Cerebellar nuclear complex (tissue), 1 donor: ENCODE measurements around the gene RNF149.
"Not testable (repeated sequence)": the region's sequence is repeated elsewhere in the genome, so short reads cannot be mapped to it uniquely, and the experiment has no call there.

ENCODE experiments used
- DNase-seq, 2 experiments: peaks; one replicate each; lab custom pipeline; 2025; lab: John Stamatoyannopoulos, UW

The RNF149 gene

DNA sequence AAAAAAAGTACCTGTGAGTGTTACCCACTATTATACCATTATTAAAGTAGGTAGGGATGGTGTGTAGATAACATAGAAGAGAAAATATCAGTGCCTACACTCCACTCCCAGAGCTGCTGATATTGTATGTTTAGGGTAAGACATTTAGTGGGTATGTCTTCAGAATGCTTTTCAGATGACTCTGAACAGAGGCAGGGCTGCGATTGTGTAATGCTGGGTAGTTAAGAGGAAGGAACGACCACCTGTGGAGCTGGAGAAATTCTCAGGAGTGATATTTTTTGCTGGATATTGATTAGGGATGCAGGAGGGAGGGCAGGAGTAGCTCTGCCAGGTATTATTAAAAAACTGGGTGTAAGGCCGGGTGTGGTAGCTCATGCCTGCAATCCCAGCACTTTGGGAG is 53.0 kb downstream of the RNF149 start:
- no peak for DNase-seq

DNA sequence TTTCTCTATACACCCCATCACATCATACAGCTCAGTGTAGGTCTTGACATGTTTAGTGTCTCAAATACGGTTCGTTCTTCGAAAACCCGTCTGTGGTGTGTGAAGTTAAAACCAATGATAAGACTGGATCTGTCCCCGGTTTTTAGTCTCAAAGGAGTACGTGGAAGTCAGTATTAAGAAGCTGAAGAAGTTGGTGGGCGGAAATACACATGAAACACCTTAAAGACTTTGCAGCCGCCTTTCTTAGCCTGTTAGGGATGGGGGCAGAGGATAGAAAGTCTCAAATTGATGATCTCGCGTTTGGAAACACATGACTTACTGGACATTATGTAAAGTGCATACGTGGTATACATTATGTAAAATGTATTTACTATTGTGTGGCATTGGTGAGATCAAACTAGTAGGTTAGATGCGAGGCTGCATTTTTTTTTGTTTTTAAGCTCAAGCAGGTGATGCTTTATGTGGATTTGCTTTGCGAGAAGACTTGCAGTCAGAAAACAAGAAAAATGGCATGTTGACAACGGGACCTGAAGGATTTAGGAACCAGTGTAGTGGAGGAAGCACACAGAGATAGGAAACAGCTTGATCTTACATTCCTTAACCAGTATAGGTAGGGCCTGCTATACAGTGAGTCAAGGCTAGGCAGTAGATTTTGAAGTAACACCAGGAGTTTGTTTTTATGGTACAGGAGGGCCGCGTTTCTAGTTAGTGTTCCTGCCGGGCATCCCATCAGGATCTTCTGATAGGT is 54.6 kb downstream of the RNF149 start:
- no peak for DNase-seq

DNA sequence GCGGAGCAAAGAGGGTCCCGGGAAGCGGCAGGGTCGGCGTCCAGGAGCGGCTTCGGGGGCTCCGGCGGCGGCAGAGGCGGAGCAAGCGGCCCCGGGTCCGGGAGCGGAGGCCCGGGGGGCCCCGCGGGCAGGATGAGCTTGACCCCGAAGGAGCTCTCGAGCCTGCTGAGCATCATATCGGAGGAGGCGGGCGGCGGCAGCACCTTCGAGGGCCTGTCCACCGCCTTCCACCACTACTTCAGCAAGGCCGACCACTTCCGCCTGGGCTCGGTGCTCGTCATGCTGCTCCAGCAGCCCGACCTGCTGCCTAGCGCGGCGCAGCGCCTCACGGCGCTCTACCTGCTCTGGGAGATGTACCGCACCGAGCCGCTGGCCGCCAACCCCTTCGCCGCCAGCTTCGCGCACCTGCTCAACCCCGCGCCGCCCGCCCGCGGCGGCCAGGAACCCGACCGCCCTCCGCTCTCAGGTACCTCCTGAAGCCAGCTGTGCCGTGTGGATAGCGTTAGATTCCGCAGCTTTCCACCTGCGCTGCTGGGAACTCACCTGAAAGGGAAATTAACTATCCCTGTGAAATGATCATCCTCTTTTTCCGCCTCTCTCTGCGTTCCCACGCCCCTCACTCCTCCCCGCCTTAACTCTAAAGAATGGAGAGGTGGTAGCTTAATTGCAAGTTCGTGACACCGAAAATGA is 55.3 kb downstream of the RNF149 start:
- DNase-seq: peak in 1 of 2 experiments; percentile 4

DNA sequence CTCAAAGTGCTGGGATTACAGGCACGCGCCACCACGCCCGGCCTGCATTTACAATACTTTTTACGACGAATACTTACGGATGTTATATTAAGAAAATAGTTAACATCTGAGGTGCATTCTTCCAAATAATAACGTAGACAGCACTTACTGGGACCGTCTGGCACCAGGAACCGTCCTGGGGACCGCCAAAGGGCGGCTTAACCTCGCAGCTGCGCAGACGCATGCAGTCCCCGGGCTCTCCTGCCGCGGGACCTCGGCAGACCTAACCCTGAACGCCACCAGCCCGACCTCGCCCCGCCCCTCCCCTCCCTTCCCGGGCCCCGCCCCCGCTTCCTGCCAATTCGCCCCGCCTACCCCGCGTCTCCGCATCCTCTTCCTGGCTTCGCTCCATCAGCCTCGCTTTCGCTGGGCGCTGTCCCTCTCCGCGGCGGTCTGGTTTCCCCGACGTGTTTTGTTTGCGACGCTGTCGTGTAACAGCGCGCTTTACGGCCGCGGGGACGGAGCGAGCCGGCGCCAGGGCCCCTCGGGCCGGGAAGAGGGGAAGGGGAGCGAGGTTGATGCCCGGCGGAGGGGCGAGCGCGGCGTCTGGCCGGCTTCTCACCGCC is 56.0 kb downstream of the RNF149 start, which contains the start of gene CNOT11:
CNOT11 (plus strand) TSS at position 479 of the 605 bp plus-strand sequence; CDS start at position 558, 79 bp downstream.
- peak; percentile 48 to 72 for DNase-seq

DNA sequence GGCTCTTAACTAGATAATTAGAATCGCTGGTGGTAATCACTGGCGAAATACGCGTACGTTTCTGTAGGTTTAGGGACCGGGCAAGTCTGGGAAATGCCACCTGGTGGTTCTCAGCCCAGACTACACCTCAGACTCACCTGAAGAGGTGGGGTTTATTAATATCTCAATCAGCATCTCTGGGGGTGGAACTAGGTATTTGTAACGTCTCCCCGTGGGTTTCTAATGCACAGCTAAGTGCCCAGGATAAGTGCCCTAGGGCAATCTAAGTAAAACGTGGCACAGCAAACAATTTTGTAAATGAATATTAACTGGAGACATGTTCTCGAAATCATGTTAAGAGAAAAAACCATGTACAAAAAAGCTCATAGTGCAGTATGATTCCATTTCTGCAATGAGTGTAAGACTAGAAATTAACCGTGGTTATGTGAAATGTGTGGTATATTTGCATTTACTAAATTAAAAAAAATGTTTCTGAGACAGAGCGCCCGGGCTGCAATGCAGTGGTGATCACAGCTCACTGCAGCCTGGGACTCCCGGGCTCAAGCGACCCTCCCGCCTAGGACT is 56.6 kb downstream of the RNF149 start:
- DNase-seq: no peak

DNA sequence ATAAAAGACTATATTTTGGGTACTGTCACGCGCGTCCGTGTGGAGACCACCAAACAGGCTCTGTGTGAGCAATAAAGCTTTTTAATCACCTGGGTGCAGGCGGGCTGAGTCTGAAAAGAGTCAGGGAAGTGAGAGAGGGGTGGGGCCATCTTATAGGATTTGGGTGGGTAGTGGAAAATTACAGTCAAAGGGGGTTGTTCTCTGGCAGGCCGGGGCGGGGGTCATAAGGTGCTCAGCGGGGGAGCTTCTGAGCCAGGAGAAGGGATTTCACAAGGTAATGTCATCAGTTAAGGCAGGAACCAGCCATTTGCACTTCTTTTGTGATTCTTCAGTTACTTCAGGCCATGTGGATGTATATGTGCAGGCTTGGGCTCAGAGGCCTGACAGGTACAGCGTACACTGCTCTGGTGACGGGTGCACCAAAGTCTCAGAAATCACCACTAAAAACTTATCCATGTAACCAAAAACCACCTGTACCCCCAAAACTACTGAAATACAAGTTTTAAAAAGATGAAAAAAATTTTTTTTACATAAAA is 57.2 kb downstream of the RNF149 start:
- not testable (repeated sequence) for DNase-seq

DNA sequence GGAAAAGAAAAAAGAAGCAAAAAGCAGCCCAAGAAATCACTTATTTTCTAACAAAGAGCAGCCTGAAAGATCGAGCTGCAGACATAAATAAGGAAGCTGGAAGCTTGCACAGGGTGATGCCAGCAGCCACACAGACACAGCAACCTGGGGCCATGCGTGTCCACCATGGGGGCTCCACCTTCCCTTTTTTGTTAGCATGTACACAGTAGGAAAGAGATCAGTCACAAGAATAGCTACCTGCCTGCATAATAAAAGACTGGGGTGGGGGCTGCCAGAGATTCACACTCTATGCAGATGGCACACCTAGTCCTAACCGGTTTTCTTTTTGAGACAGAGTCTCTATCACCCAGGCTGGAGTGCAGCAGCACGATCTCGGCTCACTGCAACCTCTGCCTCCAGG is 58.7 kb downstream of the RNF149 start:
- DNase-seq: no peak

DNA sequence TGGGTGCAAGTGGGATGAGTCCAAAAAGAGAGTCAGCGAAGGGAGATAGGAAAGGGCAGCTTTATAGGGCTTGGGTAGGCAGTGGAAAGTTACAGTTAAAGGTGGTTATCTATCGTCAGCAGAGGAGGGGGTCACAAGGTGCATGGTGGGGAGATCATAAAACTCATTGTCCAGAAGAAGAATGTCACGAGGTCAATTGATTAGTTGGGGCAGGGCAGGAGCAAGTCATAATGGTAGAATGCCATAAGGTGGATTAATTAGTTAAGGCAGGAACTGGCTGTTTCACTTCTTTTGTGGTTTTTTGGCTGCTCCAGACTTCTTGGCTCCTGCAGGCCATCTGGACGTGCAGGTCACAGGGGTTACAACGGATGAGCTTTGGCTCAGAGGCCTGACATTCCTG is 59.7 kb downstream of the RNF149 start:
- DNase-seq: not testable (repeated sequence)

DNA sequence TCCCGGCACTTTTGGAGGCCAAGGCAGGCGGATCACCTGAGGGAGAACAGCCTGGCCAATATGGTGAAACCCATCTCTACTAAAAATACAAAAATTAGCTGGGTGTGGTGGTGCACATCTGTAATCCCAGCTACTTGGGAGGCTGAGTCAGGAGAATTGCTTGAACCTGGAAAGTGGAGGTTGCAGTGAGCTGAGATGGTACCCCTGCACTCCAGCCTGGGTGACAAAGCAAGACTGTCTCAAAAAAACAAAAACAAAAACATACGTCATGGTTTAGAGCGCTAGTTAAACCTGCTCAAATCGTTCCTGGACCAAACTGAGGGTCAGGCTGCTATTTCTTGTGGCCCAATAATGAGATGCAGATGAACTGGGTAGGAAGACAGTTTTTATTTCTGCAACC is 63.0 kb downstream of the RNF149 start:
- not testable (repeated sequence) for DNase-seq

DNA sequence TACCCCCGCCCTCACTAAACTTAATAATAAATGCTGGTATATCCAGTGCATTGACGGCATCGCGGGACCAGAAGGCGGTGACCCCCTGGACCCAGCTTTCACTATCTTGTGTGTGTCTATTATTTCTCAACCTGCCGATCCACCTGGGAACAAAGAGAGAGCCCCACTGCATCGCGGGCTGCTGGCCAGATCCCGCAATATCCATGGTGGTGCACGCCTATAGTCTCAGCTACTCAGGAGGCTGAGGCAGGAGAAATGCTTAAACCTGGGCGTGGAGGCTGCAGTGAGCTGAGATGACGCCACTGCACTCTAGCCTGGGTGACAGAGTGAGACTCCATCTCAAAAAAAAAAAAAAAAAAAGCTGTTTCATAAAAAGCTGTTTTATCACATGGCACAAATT is 63.6 kb downstream of the RNF149 start:
- not testable (repeated sequence) for DNase-seq

DNA sequence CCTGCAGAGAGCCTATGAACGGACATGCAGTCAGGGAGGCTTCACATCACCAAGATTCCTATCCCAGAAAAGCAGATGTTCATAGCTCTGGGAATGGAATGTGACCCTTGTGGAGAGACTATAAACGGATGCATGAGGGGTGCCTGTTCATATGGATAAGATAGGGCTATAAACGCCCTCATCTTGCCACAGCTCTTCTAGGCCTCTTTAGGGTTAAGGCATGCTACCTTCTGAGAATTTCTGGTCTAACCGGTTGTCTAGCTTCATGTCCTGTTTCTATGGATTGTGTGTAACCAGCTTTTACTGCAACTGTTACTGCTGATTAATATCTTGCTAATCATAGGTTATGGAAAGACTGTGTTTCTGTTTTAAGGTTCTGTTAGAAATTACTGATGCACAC is 64.1 kb downstream of the RNF149 start:
- DNase-seq: not testable (repeated sequence)

DNA sequence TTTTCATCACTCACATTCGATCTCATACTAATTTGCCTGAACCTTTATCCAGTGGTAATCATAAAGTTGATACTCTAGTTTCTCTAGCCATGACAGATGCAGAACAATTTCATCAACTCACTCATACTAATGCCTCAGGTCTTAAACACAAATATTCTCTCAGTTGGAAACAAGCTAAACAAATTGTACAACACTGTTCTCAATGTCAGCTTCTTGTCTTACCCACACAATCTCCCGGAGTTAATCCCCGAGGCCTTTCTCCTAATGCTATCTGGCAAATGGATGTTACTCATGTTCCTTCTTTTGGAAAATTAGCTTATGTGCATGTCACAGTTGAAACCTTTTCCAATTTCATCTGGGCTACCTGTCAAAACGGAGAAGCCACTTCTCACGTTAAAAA is 67.3 kb downstream of the RNF149 start:
- DNase-seq: no peak

DNA sequence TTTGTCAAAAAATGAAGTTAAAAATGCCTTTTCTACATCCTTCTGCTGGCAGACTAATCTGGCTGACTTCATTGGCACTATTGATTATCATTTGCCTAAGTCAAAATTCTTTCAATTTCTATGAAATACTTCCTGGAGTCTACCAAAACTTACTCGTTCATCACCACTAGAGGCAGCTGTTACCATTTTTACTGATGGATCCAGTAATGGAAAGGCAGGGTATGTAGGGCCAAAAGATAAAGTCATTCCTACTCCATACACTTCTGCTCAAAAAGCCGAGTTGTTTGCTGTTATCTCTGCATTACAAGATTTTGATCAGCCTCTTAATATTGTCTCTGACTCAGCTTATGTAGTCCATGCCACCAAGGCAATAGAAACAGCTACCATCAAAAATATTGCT is 67.8 kb downstream of the RNF149 start:
- DNase-seq: not testable (repeated sequence)

DNA sequence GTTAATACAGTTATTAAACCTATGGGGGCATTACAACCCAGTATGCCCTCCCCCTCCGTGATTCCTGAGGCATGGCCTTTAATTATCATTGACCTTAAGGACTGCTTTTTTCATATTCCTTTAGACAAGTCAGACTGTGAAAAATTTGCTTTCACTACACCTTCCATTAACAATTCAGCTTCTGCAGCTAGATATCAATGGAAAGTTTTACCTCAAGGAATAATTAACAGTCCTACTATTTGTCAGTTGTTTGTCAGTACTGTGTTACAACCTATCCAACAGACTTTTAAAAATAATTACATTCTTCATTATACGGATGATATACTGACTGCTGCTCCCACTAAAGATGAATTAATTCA is 68.8 kb downstream of the RNF149 start:
- DNase-seq: not testable (repeated sequence)

DNA sequence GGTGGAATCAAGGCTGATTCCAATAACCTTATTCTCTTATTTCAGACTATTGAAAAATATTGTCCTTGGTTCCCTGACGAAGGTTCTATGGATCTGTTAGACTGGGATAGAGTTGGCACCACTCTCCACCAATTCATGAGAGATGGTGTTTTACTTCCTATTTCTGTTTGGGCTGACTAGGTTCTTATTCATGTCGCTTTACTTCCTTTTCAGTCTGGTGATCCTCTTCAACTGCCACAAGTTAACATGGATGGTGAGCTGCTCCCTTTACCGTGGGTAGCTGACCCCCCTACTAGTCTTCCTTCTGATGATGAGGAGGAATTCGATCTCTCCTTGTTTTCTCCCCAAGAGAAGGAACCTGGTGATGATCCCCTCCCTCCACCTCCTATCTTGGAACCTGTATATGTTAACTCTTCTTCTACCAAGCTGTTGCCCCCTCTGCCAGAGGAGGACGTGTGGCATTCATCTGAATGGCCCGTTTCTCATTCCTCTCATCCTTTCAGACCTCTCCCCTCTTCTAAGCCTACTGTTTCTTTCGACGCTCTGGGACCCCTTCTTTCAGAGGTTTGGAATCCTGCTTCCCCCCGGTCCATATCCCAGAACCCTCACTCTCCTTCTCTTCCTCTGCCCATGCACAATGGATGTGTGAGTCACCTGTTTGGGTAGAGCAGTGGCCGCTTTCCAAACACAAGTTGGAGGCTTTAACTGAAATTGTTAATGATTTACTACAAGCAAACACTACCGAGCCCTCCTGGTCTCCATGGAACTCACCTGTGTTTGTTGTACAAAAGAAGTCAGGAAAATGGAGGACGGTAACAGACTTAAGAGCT is 69.4 kb downstream of the RNF149 start:
- no peak for DNase-seq

DNA sequence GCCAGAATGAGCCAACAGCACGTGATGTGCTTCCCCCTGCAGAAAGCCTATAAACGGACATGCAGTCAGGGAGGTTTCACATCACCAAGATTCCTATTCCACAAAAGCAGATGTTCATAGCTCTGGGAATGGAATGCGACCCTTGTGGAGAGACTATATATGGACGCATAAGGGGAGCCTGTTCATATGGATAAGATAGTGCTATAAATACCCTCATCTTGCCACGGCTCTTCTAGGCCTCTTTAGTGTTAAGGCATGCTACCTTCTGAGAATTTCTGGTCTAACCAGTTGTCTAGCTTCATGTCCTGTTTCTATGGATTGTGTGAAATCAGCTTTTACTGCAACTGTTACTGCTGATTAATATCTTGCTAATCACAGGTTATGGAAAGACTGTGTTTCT is 70.6 kb downstream of the RNF149 start:
- DNase-seq: not testable (repeated sequence)

DNA sequence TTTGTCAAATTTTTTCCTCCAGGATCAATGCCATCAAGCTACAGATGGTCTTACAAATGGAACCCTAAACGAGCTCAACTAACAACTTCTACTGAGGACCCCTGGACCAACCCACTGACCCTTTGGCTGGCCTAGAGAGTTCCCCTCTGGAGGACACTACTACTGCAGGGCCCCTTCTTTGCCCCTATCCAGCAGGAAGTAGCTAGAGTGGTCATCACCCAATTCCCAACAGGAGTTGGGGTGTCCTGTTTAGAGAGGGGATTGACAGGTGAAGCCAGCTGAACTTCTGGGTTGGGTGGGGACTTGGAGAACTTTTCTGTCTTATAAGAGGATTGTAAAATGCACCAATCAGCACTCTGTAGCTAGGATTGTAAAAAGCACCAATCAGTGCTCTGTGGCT is 72.5 kb downstream of the RNF149 start:
- DNase-seq: not testable (repeated sequence)

DNA sequence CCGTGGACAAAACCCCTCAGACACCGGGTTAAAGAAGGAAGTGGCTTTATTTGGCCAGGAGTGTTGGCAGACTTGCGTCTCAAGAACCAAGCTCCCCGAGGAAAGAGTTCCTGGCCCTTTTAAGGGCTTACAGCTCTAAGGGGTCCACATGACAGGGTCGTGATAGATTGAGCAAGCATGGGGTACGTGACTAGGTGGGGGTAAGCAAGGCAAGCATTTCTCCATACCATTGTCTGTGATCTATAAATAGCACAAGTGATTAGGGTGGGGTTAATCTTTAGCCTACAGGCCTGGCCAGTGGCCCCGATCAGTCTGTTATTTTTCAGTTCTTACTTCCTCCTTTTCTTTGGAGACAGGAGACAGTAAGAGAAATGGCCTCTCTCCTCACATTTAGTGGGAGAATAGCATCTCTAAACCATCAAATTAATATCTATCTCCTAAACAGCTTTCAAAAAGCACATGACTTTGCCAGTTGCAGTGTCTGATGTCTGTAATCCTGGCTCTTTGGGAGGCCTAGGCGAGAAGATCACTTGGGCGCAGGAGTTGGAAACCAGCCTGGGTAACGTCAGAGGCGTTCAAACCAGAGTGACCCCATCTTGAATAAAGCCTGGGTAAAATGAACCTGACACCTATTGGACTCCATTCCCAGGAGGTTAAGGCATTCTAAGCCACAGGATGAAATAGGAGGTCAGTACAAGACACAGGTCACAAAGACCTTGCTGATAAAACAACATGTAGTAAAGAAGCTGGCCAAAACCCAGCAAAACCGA is 74.1 kb downstream of the RNF149 start:
- DNase-seq: no peak

DNA sequence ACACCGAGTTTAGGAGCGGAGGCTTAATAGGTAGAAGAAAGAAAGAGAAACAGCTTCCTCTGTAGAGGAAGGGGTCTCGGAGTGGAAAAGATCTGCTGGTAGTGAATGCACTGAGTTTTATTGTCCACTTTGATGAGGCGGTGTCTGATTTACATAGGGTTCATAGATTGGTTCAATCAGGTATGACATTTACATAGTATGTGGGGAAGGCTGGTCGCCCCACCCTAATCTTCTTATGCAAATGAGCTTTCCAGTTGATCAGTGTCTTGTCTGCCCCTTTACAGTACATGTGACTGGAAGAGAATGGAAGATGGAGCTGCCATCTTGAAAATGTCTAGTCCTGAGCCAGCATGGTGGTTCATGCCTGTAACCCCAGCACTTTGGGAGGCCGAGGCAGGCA is 75.7 kb downstream of the RNF149 start:
- no peak for DNase-seq

DNA sequence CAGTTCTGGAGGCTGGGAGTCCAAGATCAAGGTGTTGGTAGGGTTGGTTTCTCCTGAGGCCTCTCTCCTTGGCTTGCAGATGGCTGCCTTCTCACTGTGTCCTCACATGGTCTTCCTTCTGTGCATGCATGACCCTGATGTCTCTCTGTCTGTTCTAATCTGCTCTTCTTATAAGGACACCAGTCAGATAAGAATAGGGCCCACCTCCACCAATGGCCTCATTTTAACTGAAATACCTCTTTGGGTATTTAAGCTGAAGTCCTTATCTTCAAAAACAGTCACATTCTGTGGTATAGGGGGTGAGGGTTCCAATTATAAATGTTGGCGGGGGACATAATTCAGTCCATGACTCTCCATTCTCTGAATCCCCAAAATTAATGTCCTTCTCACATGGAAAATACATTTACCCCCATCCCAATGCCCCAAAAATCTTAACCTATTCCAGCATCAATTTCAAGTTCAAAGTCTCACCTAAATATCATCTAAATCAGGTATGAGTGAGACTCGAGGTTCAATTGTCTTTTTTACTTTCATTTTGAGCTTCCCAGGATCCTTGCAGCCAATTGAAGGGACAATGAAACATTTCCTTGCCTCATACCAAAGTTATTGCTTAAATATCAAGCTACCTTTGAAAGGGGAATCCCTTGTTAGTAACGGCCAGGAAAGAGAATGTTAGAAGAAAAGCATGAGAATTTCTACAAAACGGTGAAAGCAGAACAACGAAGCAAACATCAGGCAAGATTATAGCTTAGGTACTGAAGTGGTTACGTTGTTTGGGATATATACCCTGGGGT is 76.4 kb downstream of the RNF149 start:
- no peak for DNase-seq
